HepG2 (cell line): ENCODE measurements around the gene ZNF513. TPM values are rescaled to one million over a fixed set of nuclear protein-coding genes. Genes with fewer than 3 reads are reported as not detected.

Experiments used
- AKAP8 ChIP-seq: sonication (generic); formaldehyde crosslinking; IDR thresholded peaks from 2 replicates; pipeline ENCODE4 v1.5.1; 2020; ENCODE audit warnings: mild to moderate bottlenecking, missing genetic modification reagents
- ATF5 ChIP-seq: sonication (generic); formaldehyde crosslinking; IDR thresholded peaks from 2 replicates; pipeline ENCODE4 v1.4.0; 2020; ENCODE audit warnings: mild to moderate bottlenecking, low read depth, missing genetic modification reagents
- CREM ChIP-seq, 2 experiments: sonication (generic) in 1 of 2; formaldehyde crosslinking in 1 of 2; IDR thresholded peaks; 2 replicates each; pipeline versions ENCODE4 v1.4.0 to v1.6.1; 2016 to 2020; ENCODE audit warnings: antibody characterized with exemption in 1 of 2, mild to moderate bottlenecking in 1 of 2, missing genetic modification reagents in 1 of 2
- HDAC6 ChIP-seq: fragments of 200-600 bp; sonication (generic); IDR thresholded peaks from 2 replicates; pipeline ENCODE4 v1.7.0; 2017; ENCODE audit warnings: mild to moderate bottlenecking, antibody characterized with exemption, low read length, low read depth
- HES4 ChIP-seq: sonication (generic); formaldehyde crosslinking; IDR thresholded peaks from 2 replicates; pipeline ENCODE4 v1.9.0; 2021; ENCODE audit warnings: mild to moderate bottlenecking, missing genetic modification reagents, borderline replicate concordance
- IKZF4 ChIP-seq: sonication (generic); formaldehyde crosslinking; IDR thresholded peaks from 2 replicates; pipeline ENCODE4 v1.5.1; 2020; ENCODE audit warnings: borderline replicate concordance, mild to moderate bottlenecking, low read depth, missing genetic modification reagents; ENCODE audit errors: not compliant biosample characterization
- KLF6 ChIP-seq: IDR thresholded peaks from 2 replicates; pipeline ENCODE4 v1.8.0; 2016; ENCODE audit warnings: missing biosample characterization, missing genetic modification reagents
- PLRG1 ChIP-seq: fragments of 450-650 bp; conservative IDR thresholded peaks from 2 replicates; pipeline ENCODE4 v1.6.1; 2016
- POLR2AphosphoS5 ChIP-seq: IDR thresholded peaks from 2 replicates; pipeline ENCODE4 v1.6.1; 2012; ENCODE audit warnings: low read depth, low read length
- RAD51 ChIP-seq: fragments of 450-650 bp; IDR thresholded peaks from 2 replicates; pipeline ENCODE4 v1.6.1; 2016; ENCODE audit warnings: borderline replicate concordance
- SP4 ChIP-seq: sonication (generic); formaldehyde crosslinking; IDR thresholded peaks from 2 replicates; pipeline ENCODE4 v1.8.1; 2023; ENCODE audit warnings: mild to moderate bottlenecking, missing genetic modification reagents
- STAT5B ChIP-seq: sonication (generic); formaldehyde crosslinking; IDR thresholded peaks from 2 replicates; pipeline ENCODE4 v1.4.0; 2020; ENCODE audit warnings: missing genetic modification reagents
- TAF1 ChIP-seq: sonication (generic); formaldehyde crosslinking; IDR thresholded peaks from 2 replicates; pipeline ENCODE4 v1.4.0; 2020; ENCODE audit warnings: missing genetic modification reagents
- TARDBP ChIP-seq: sonication (generic); formaldehyde crosslinking; IDR thresholded peaks from 2 replicates; pipeline ENCODE4 v1.8.0; 2022; ENCODE audit warnings: mild to moderate bottlenecking, missing genetic modification reagents
- U2AF1 ChIP-seq: fragments of 200-400 bp; formaldehyde crosslinking; optimal IDR thresholded peaks from 2 replicates; pipeline ENCODE3; 2017; ENCODE audit warnings: mild to moderate bottlenecking, low read depth, low read length
- ZBTB33 ChIP-seq: sonication (generic); formaldehyde crosslinking; IDR thresholded peaks from 2 replicates; pipeline ENCODE4 v1.4.0; 2020; ENCODE audit warnings: missing genetic modification reagents
- ZBTB38 ChIP-seq: sonication (generic); formaldehyde crosslinking; IDR thresholded peaks from 2 replicates; pipeline ENCODE4 v1.5.1; 2020; ENCODE audit warnings: mild to moderate bottlenecking, missing genetic modification reagents
- ZBTB49 ChIP-seq: sonication (generic); formaldehyde crosslinking; IDR thresholded peaks from 2 replicates; pipeline ENCODE4 v1.4.0; 2020; ENCODE audit warnings: missing genetic modification reagents, borderline replicate concordance
- ZFAT ChIP-seq: sonication (generic); formaldehyde crosslinking; conservative IDR thresholded peaks from 2 replicates; pipeline ENCODE4 v1.8.1; 2023; ENCODE audit warnings: missing genetic modification reagents, inconsistent platforms
- ZNF256 ChIP-seq: sonication (generic); formaldehyde crosslinking; conservative IDR thresholded peaks from 2 replicates; pipeline ENCODE4 v1.4.0; 2020; ENCODE audit warnings: missing genetic modification reagents
- ZNF260 ChIP-seq: sonication (generic); formaldehyde crosslinking; IDR thresholded peaks from 2 replicates; pipeline ENCODE4 v1.4.0; 2020; ENCODE audit warnings: missing genetic modification reagents, low read depth, mild to moderate bottlenecking, borderline replicate concordance
- ZNF276 ChIP-seq: sonication (generic); formaldehyde crosslinking; IDR thresholded peaks from 2 replicates; pipeline ENCODE4 v1.4.0; 2020; ENCODE audit warnings: mild to moderate bottlenecking, low read depth, missing genetic modification reagents
- ZNF432 ChIP-seq: sonication (generic); formaldehyde crosslinking; IDR thresholded peaks from 2 replicates; pipeline ENCODE4 v1.5.0; 2020; ENCODE audit warnings: missing genetic modification reagents, mild to moderate bottlenecking, borderline replicate concordance
- polyA plus RNA-seq, 8 experiments: library from polyadenylated mRNA; depleted of rRNA in 3 of 8; stranded (reverse) in 7 of 8; unstranded in 1 of 8; fragments of >200 nt; fragmentation: Illumina TruSeq in 4 of 8; extraction: Trizol in 4 of 8; gene quantifications; 2 replicates each; pipeline versions ENCODE4 v1.2.1 to v1.2.3, GENCODE V29; 2011 to 2016; ENCODE audit warnings: low read depth in 4 of 8, missing spikeins in 1 of 8, mixed read lengths in 1 of 8; ENCODE audit not compliant: insufficient read depth in 1 of 8
- total RNA-seq, 5 experiments: library from RNA; depleted of rRNA; stranded (reverse); fragments of >200 nt; fragmentation: Illumina TruSeq; extraction: Trizol; gene quantifications; 2 replicates each; pipeline ENCODE4 v1.2.3, GENCODE V29; 2016; ENCODE audit warnings: low read depth in 1 of 5

The ZNF513 gene
- total and polyA plus RNA-seq, 2 of the 13 experiments (the other 11 are each of a cell fraction or from before 2014, with no cell fraction given) = 4.9 to 6.3 TPM

DNA sequence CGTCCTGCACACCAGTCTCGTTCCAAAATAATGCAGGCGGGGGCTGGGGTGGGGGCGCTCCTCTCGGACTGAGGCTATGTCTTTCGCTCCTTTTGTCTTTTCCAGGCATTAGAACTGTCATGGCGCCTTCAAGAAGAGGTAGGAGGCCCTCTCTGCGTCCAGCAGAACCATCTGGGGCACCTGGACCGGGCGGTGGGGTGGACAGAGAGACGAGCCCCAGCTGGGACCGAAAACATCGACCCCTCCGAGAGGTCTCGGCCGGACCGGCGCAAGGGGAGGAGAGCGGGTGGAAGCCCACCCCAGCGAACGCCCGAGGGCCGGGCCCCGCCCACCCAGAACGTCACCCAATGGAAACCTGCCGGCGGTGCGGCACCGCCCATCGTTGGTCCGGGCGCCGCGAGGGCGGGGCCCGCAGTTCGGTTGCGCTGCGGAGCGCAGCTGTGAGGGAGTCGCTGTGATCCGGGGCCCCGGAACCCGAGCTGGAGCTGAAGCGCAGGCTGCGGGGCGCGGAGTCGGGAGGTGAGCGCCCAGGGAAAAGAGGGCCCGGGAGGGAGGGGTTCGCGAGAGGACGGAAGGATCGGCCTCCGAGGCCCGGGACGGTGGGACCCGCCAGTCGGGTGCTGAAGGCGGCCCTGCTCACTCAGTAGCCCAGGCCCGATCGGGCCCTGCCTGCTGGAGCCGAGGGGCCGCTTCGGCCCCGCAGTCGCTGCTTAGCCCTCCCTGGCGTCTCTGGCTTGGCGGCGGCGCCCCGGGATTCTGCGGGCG lies 47.9 kb upstream of the ZNF513 start, which contains the start of gene NRBP1 (continued):
- TF ChIP-seq RAD51 (no peak), ATF5 (no peak), IKZF4 (CRISPR knock-in tag) (peak; percentile 85), U2AF1 (peak; percentile 83), HES4 (CRISPR knock-in tag) (peak; percentile 87; the same call in 1 of the 2 replicates), TAF1 (CRISPR knock-in tag) (peak; percentile 93), KLF6 (CRISPR knock-in tag) (peak; percentile 78), SP4 (CRISPR knock-in tag) (peak; percentile 96), ZBTB33 (CRISPR knock-in tag) (0 out of 2 replicates have a peak, but pooled peaks have one; percentile 25), ZNF260 (CRISPR knock-in tag) (no peak), CREM (IDR thresholded peaks at IDR 0.05) (peak; percentile 36), CREM (CRISPR knock-in tag; IDR thresholded peaks at IDR 0.05) (no peak), POLR2AphosphoS5 (peak; percentile 96), ZBTB38 (CRISPR knock-in tag) (peak; percentile 60; the same call in 1 of the 2 replicates), STAT5B (CRISPR knock-in tag) (peak; percentile 44; the same call in 1 of the 2 replicates), PLRG1 (no peak), ZFAT (no peak), AKAP8 (CRISPR knock-in tag) (peak; percentile 52), ZNF256 (CRISPR knock-in tag) (no peak; the same call in 1 of the 2 replicates), ZNF276 (CRISPR knock-in tag) (peak; percentile 78; the same call in 1 of the 2 replicates), TARDBP (CRISPR knock-in tag) (peak; percentile 58; the same call in 1 of the 2 replicates), HDAC6 (no peak), ZBTB49 (CRISPR knock-in tag) (peak; percentile 83; the same call in 1 of the 2 replicates), ZNF432 (no peak)
